LNCAP (cell line): ENCODE data around the gene SFXN3.

Source experiments
- CTCF ChIP-seq: fragments of 450-650 bp; IDR thresholded peaks from 2 replicates; pipeline ENCODE4 v1.5.1; 2017; ENCODE audit warnings: mild to moderate bottlenecking

The SFXN3 gene

GRCh38 chr10:101014230-101014884, 16.7 kb upstream of the SFXN3 start:
- peak; percentile 60 for TF ChIP-seq CTCF

GRCh38 chr10:101014966-101015581, 16.0 kb upstream of the SFXN3 start:
- no peak for TF ChIP-seq CTCF

GRCh38 chr10:101015582-101015973, 15.5 kb upstream of the SFXN3 start:
- TF ChIP-seq CTCF: no peak

- TF ChIP-seq CTCF: no peak
These were observed 14.2 kb upstream of the SFXN3 start for GRCh38 chr10:101016814-101017213.

- TF ChIP-seq CTCF: no peak
These were observed 12.9 kb upstream of the SFXN3 start for GRCh38 chr10:101018118-101018599.

- TF ChIP-seq CTCF: peak; percentile 48
These were observed 12.2 kb upstream of the SFXN3 start for GRCh38 chr10:101018600-101019439.

GRCh38 chr10:101019440-101019703, 11.7 kb upstream of the SFXN3 start:
- TF ChIP-seq CTCF: no peak
